SK-N-SH treated with all-trans-retinoic acid at 6 μM for 48 hours (cell line): ENCODE results near the gene CUEDC1.

Source experiments
- ESRRG ChIP-seq: fragments of 250-450 bp; sonication (Bioruptor Pico); IDR thresholded peaks from 2 replicates; pipeline ENCODE4 v1.6.1; 2021; ENCODE audit warnings: mild to moderate bottlenecking
- TCF4 ChIP-seq: fragments of 250-450 bp; sonication (Bioruptor Pico); IDR thresholded peaks from 2 replicates; pipeline ENCODE4 v1.8.0; 2021; ENCODE audit warnings: mild to moderate bottlenecking, moderate library complexity, borderline replicate concordance
- ZFP3 ChIP-seq: fragments of 250-450 bp; sonication (Bioruptor Pico); IDR thresholded peaks from 2 replicates; pipeline ENCODE4 v1.5.0; 2020; ENCODE audit warnings: mild to moderate bottlenecking, moderate library complexity

DNA sequence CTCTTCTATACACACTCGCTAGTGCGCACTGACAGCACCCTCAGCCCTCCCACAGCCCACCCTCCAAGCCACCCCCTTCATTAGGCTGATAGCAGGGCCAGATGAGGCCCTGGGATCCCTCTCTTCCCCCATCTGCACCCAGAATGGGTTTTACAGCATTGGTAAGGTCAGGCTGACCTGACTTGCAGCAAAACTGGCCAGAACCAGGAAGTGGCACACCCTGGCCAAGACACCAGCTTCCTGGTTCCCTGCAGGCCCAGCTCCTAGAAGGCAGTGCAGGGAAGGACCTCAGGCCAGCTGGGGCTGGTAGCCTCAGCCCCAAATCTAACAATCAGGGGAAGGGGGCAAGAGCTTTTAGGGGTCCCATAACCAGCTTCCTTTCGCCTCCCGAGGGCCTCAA, 55.4 kb downstream of the CUEDC1 start:
- TF ChIP-seq ESRRG (CRISPR knock-in tag) (no peak), ZFP3 (CRISPR knock-in tag) (no peak), TCF4 (no peak)
